ENCODE results near the gene CCDC89. TPM values are rescaled to one million over a fixed set of nuclear protein-coding genes. Genes with fewer than 3 reads are reported as not detected.

CCDC89 gene
- total and polyA plus RNA-seq, 2 donors (not counting 3 experiments of a cell fraction or from before 2014, with no cell fraction given) = not detected

GRCh38 chr11:85699957-85700741 is 14.2 kb upstream of the CCDC89 start:
- Histone ChIP-seq H3K9me3 (replicated peaks; ENCODE audit: control insufficient read depth, insufficient read depth, low read length) (no peaks in the 10 kb centered on the region), H3K4me2 (ENCODE audit: insufficient read depth, low read length) (no peak overlapping the region), H3K79me2 (ENCODE audit: control insufficient read depth, insufficient read depth, low read length) (no peaks in the 10 kb centered on the region), H3K27me3 (ENCODE audit: control insufficient read depth in 2 of 2, insufficient read depth in 2 of 2, low read length in 2 of 2) (no peaks in the 10 kb centered on the region), H3K27ac (ENCODE audit: insufficient read depth, low read depth, low read length) (no peak overlapping the region), H3K4me3 (replicated peaks in 1 of 3; ENCODE audit: insufficient read depth in 1 of 3, low read depth in 1 of 3, low read length in 3 of 3) (no peak overlapping the region), H3K9me1 (replicated peaks; ENCODE audit: control insufficient read depth, extremely low read depth, insufficient read depth, low read length) (no peaks in the 10 kb centered on the region), H3K36me3 (ENCODE audit: control insufficient read depth in 2 of 2, extremely low read depth in 1 of 2, insufficient read depth in 2 of 2, low read length in 2 of 2) (no peaks in the 10 kb centered on the region), H3K9ac (replicated peaks; ENCODE audit: extremely low read depth, insufficient read depth, low read length) (no peak overlapping the region), H3K4me1 (ENCODE audit: control insufficient read depth, extremely low read depth, insufficient read depth, low read length) (no peaks in the 10 kb centered on the region), H4K20me1 (replicated peaks; ENCODE audit: control insufficient read depth, extremely low read depth, insufficient read depth, low read length) (no peaks in the 10 kb centered on the region), H2AFZ (ENCODE audit: low read depth, low read length) (no peak overlapping the region)
- FAIRE-seq (peak; percentile 18), DNase-seq (ENCODE audit: low read depth, low spot score) (no peak)
- TF ChIP-seq POLR2A (IDR thresholded peaks at IDR 0.05; ENCODE audit: low read depth, low read length) = no peak
- no peak for TF ChIP-seq MYC (IDR thresholded peaks at IDR 0.05; ENCODE audit: low read depth, low read length)
- no peak for TF ChIP-seq CTCF (IDR thresholded peaks at IDR 0.05; ENCODE audit: extremely low read depth in 1 of 2, insufficient read depth in 1 of 2, low read depth in 1 of 2, low read length in 2 of 2)
- no peak for TF ChIP-seq EZH2 (IDR thresholded peaks at IDR 0.05; ENCODE audit: borderline replicate concordance, low read depth, low read length, severe bottlenecking)
- no peak for TF ChIP-seq JUN (IDR thresholded peaks at IDR 0.05; ENCODE audit: borderline replicate concordance, insufficient read depth, insufficient read length, low read depth)
- TF ChIP-seq POLR2AphosphoS5 (IDR thresholded peaks at IDR 0.05; ENCODE audit: insufficient read depth, low read depth, low read length) = no peak
- TF ChIP-seq GATA2 (IDR thresholded peaks at IDR 0.05; ENCODE audit: insufficient read depth, insufficient read length, low read depth, low read length) = no peak
- TF ChIP-seq MAX (IDR thresholded peaks at IDR 0.05; ENCODE audit: insufficient read depth, insufficient read length) = no peak
- TF ChIP-seq FOS (IDR thresholded peaks at IDR 0.05; ENCODE audit: borderline replicate concordance, insufficient read depth, low read length) = no peak
- dilution Hi-C loops (cut with MboI; ENCODE audit: extremely low pct_ligation_motif_present, low sequenced_read_pairs) = no loop called here
- ChIA-PET POLR2A (no interaction called here), CTCF (interaction anchor here (0.9 to 1.7 kb wide), 4 partner anchors 12 to 155 kb away, joined by 3 to 12 read pairs (median 3); partner anchors contain the start of genes CCDC83 and CCDC89)
- intact Hi-C loops (cut with micrococcal nuclease) = loop anchor here (10.0 kb wide), 1 partner anchor 245 kb away; no protein-coding TSS in a partner anchor
- no TSS peak for BruUV-seq (replicated peaks)

Measured in endothelial cell of umbilical vein (primary cell).